ENCODE data around the gene MDK. TPM values are rescaled to one million over a fixed set of nuclear protein-coding genes. Genes with fewer than 3 reads are reported as not detected.

The MDK gene
- total and polyA plus RNA-seq, 2 of the 4 experiments (the other 2 are of a cell fraction): 25.8 to 377 TPM

- H3K56ac ChIP-seq (ENCODE audit: extremely low read depth, insufficient read depth, low read length): no peak overlapping the region
- no peak overlapping the region for H3K18ac ChIP-seq (ENCODE audit: low read depth, low read length)
- H3K79me1 ChIP-seq (ENCODE audit: low read depth in 1 of 2, low read length in 2 of 2): peaks cover 0 to 7% of the 10 kb centered on the region in 2 experiments; a peak in 1 of 4 replicates
- in situ Hi-C loops (cut with MboI; ENCODE audit: low sequenced_read_pairs): no loop called here
- H3K27ac ChIP-seq (ENCODE audit: insufficient read depth, low read length): no peak overlapping the region
- peaks cover 27% of the 10 kb centered on the region for H3K36me3 ChIP-seq (ENCODE audit: control insufficient read depth, insufficient read depth, low read length)
- H4K8ac ChIP-seq (ENCODE audit: low read depth in 2 of 2, low read length in 2 of 2): no peak overlapping the region
- H3K27me3 ChIP-seq (ENCODE audit: control insufficient read depth, insufficient read depth, low read length): no peaks in the 10 kb centered on the region
- no peak for DNase-seq
- H3K9ac ChIP-seq (ENCODE audit: low read depth, low read length): no peak overlapping the region
- dilution Hi-C loops (cut with HindIII; ENCODE audit: low sequenced_read_pairs, unreplicated experiment): no loop called here
- H2AFZ ChIP-seq (replicated peaks; ENCODE audit: low read length, poor library complexity): no peak overlapping the region
- TF ChIP-seq NFE2L2 (IDR thresholded peaks at IDR 0.05; ENCODE audit: low read depth, low read length) (no peak), MAZ (IDR thresholded peaks at IDR 0.05; ENCODE audit: borderline replicate concordance, low read depth, low read length) (no peak), CEBPB (IDR thresholded peaks at IDR 0.05; ENCODE audit: low read depth, low read length) (no peak), SMC3 (IDR thresholded peaks at IDR 0.05; ENCODE audit: low read depth, low read length) (no peak), CTCF (conservative IDR thresholded peaks at IDR 0.05; ENCODE audit: low read depth, low read length) (no peak), ELK1 (IDR thresholded peaks at IDR 0.05; ENCODE audit: borderline replicate concordance, low read depth, low read length) (no peak), FOS (IDR thresholded peaks at IDR 0.05; ENCODE audit: low read depth, low read length) (no peak), POLR2A (IDR thresholded peaks at IDR 0.05; ENCODE audit: low read depth, low read length) (no peak), BHLHE40 (IDR thresholded peaks at IDR 0.05; ENCODE audit: low read depth, low read length) (no peak)
- no peaks in the 10 kb centered on the region for H3K9me3 ChIP-seq (ENCODE audit: control insufficient read depth, insufficient read depth, low read length)
- H3K9me1 ChIP-seq (ENCODE audit: insufficient read depth, low read length): 0 out of 2 replicates have a peak, but pooled peaks cover 6% of the 10 kb centered on the region
- H3K4me2 ChIP-seq (ENCODE audit: low read depth, low read length): no peak overlapping the region
- H4K5ac ChIP-seq (ENCODE audit: low read depth, low read length): no peak overlapping the region
- ATAC-seq (ENCODE audit: low read depth): peak; percentile 49; the same call in 1 of the 2 replicates
- H3K4ac ChIP-seq (ENCODE audit: low read depth, low read length): no peak overlapping the region
- no CpG with 5 or more reads among the region's 3 CpGs for WGBS, 2 experiments (ENCODE audit: extremely low coverage in 2 of 2, insufficient read length in 1 of 2)
- H2AK9ac ChIP-seq (replicated peaks; ENCODE audit: low read depth, low read length, poor library complexity): no peak overlapping the region
- no peak overlapping the region for H2BK20ac ChIP-seq (ENCODE audit: low read depth, low read length)
- H3K4me3 ChIP-seq (ENCODE audit: insufficient read depth, low read depth, low read length): no peak overlapping the region
- POLR2A ChIA-PET (ENCODE audit: unreplicated experiment): no interaction called here
- CTCF ChIA-PET: no interaction called here
- intact Hi-C loops (cut with micrococcal nuclease): no loop called here
- no peak overlapping the region for H4K91ac ChIP-seq (ENCODE audit: insufficient read depth, low read depth, low read length)
- H3K14ac ChIP-seq (replicated peaks; ENCODE audit: low read depth, low read length): no peak overlapping the region
- peaks cover 4% of the 10 kb centered on the region; the same call in 1 of the 2 replicates for H4K20me1 ChIP-seq (ENCODE audit: insufficient read depth, low read length)
- no peak overlapping the region for H3K23ac ChIP-seq (ENCODE audit: low read depth, low read length)
- H2BK120ac ChIP-seq (ENCODE audit: low read depth, low read length): no peak overlapping the region
- no peaks in the 10 kb centered on the region for H3K4me1 ChIP-seq (ENCODE audit: control insufficient read depth, insufficient read depth, low read length)
- BruUV-seq (replicated peaks): no TSS peak
- H2BK5ac ChIP-seq (ENCODE audit: low read depth, low read length, poor library complexity, severe bottlenecking): no peak overlapping the region
- H2BK15ac ChIP-seq (ENCODE audit: low read depth, low read length): no peak overlapping the region
- H2AK5ac ChIP-seq (ENCODE audit: low read depth, low read length): no peak overlapping the region
Observed at GRCh38 chr11:46429717-46430116, 48.2 kb downstream of the MDK start.

Data from IMR-90 (cell line).